ENCODE data around the gene TXNRD1.

TXNRD1 gene

DNA sequence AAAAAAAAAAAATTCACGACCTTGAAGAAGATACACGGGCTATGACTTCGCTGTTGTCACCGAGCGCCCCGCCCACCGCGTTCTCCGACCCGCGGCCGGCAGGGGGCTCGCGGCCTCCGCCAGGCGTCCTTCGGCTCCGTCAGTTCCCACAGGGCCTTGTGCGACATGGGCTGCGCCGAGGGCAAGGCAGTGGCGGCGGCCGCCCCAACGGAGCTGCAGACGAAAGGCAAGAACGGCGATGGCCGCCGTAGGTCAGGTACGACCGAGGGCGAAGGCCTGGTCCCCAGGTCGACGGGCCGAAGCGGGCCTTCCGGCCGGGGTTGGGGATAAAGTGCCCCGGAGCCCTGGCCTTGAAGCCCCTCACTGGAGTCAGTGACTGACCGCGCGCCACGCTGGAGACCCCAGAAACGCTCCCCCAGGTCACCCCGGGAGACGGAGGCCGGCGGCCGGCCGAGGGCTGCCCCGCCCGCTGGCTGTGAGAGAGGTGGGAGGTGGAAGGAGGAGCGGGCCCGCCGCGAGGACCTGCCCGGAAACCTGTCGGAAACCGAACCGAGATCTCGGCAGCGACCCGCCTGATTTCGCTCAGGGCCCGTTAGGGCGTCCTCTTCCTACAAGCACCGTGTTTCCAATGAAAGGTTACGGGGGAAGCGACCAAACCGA, at the start of gene TXNRD1:
Gene TXNRD1, plus strand, starts transcription at position 142 of the 660 bp plus-strand sequence. Its CDS starts 24 bp downstream, at position 166.
- peak; percentile 83 for DNase-seq (ENCODE audit: low read depth)
- TF ChIP-seq, protein P1, sequence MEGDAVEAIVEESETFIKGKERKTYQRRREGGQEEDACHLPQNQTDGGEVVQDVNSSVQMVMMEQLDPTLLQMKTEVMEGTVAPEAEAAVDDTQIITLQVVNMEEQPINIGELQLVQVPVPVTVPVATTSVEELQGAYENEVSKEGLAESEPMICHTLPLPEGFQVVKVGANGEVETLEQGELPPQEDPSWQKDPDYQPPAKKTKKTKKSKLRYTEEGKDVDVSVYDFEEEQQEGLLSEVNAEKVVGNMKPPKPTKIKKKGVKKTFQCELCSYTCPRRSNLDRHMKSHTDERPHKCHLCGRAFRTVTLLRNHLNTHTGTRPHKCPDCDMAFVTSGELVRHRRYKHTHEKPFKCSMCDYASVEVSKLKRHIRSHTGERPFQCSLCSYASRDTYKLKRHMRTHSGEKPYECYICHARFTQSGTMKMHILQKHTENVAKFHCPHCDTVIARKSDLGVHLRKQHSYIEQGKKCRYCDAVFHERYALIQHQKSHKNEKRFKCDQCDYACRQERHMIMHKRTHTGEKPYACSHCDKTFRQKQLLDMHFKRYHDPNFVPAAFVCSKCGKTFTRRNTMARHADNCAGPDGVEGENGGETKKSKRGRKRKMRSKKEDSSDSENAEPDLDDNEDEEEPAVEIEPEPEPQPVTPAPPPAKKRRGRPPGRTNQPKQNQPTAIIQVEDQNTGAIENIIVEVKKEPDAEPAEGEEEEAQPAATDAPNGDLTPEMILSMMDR (IDR thresholded peaks at IDR 0.05; ENCODE audit: insufficient read depth, low read depth, low read length, missing control alignments): peak; percentile 56

DNA sequence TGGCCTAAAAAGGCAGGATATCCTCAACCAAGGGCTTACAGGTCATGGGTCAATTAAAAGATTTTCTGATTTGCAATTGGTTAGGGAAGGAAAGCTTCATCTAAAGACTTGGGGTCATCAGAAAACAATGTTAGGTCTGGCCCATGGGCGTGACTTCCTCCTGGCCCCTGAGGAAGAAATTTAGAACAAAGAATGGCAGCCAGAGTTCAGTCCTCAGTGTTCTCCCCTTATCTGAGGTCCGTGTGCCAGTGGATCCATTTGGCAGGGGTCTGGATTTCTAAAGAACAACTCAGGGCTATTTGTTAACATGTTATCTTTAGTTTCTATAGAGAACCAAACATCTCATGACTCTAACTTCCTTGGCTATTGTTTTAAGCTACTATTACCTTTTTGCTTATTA, 49.8 kb upstream of the TXNRD1 start:
- H3K4me3 ChIP-seq (ENCODE audit: low read length): no peak overlapping the region
- TF ChIP-seq, protein P1 (IDR thresholded peaks at IDR 0.05; ENCODE audit: insufficient read depth, low read depth, low read length, missing control alignments): no peak
- no peak for DNase-seq (ENCODE audit: low read depth)

More for the DNA sequence above, at the start of gene TXNRD1:
- peak within 1 kb of the TSS; percentile 59 for H3K4me3 ChIP-seq (ENCODE audit: low read length)

GRCh38 chr12:104166465-104166864, 49.1 kb upstream of the TXNRD1 start:
- TF ChIP-seq, protein P1 (IDR thresholded peaks at IDR 0.05; ENCODE audit: insufficient read depth, low read depth, low read length, missing control alignments): no peak
- no peak for DNase-seq (ENCODE audit: low read depth)
- no peak overlapping the region for H3K4me3 ChIP-seq (ENCODE audit: low read length)

DNA sequence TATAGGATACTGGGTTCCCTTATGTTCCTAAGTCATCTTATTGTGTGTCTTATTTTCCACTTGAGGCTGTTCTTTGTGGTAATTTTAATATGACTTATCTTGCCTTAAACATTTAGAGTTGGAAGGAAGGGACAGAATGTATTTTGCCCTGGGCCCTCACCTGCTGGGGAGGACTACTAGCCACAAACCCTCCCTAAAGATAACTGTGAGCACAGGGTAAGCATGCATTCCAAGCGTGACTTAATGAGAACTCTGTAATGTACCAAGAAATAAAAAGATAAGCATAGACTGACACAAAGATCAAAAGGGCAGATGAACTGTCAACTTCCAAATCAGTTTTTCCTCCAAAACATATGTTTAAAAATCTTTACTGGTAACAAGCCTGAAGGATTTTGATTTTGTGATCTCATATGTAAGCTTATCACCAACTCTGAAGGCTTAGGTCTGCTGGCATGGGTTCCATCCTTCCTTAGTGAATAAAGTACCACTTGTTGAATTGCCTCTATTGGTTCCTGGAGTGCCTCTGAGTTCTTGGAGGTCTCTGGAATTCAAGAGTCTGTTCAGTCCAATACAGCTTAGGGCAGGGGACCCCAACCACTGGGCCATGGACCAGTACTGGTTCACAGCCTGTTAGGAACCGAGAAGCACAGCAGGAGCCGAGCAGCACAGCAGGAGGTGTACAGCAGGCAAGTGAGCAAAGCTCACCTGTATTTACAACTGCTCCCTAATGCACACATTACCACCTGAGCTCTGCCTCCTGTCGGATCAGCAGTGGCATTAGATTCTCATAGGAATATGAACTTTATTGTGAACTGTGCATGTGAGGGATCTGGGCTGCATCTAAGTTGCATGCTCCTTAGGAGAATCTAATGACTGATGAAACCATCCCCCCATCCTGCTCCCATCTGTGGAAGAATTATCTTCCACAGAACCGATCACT, 47.8 kb upstream of the TXNRD1 start:
- no peak overlapping the region for H3K4me3 ChIP-seq (ENCODE audit: low read length)
- TF ChIP-seq, protein P1 (IDR thresholded peaks at IDR 0.05; ENCODE audit: insufficient read depth, low read depth, low read length, missing control alignments): no peak
- DNase-seq (ENCODE audit: low read depth): no peak

- TF ChIP-seq, protein P1 (IDR thresholded peaks at IDR 0.05; ENCODE audit: insufficient read depth, low read depth, low read length, missing control alignments): no peak
- H3K4me3 ChIP-seq (ENCODE audit: low read length): no peak overlapping the region
- no peak for DNase-seq (ENCODE audit: low read depth)
These were observed 47.0 kb upstream of the TXNRD1 start for GRCh38 chr12:104168596-104168995.

- TF ChIP-seq, protein P1 (IDR thresholded peaks at IDR 0.05; ENCODE audit: insufficient read depth, low read depth, low read length, missing control alignments): no peak
- no peak overlapping the region for H3K4me3 ChIP-seq (ENCODE audit: low read length)
- no peak for DNase-seq (ENCODE audit: low read depth)
These were observed 43.6 kb upstream of the TXNRD1 start for GRCh38 chr12:104171785-104172569.

Measured in epithelial cell of esophagus (primary cell).